Trophoblast cell (in vitro differentiated cells and primary cell): Measurements from ENCODE around the gene SPOCK2.

Experiments used
- DNase-seq, 2 donors: peaks; one replicate each; pipeline ENCODE4 v3.0.0-alpha.2; 2016
- H2AFZ ChIP-seq: 2 replicates; pipeline ENCODE4 v1.6.1; 2013; ENCODE audit warnings: low read length, moderate library complexity, mild to moderate bottlenecking; ENCODE audit not compliant: insufficient read depth, poor library complexity
- H2AK5ac ChIP-seq: 2 replicates; pipeline ENCODE4 v1.6.1; 2013; ENCODE audit warnings: mild to moderate bottlenecking, low read length
- H2BK120ac ChIP-seq: 2 replicates; pipeline ENCODE4 v1.6.1; 2013; ENCODE audit warnings: low read length, mild to moderate bottlenecking, moderate library complexity; ENCODE audit not compliant: insufficient read depth, poor library complexity
- H2BK12ac ChIP-seq: 2 replicates; pipeline ENCODE4 v1.6.1; 2013; ENCODE audit warnings: mild to moderate bottlenecking, low read length, moderate library complexity
- H2BK5ac ChIP-seq: 2 replicates; pipeline ENCODE4 v1.6.1; 2013; ENCODE audit warnings: low read length, low read depth, moderate library complexity, mild to moderate bottlenecking; ENCODE audit not compliant: poor library complexity
- H3K14ac ChIP-seq: 2 replicates; pipeline ENCODE4 v1.6.1; 2013; ENCODE audit warnings: mild to moderate bottlenecking, low read length
- H3K18ac ChIP-seq: 2 replicates; pipeline ENCODE4 v1.6.1; 2013; ENCODE audit warnings: mild to moderate bottlenecking, low read length
- H3K23ac ChIP-seq: 2 replicates; pipeline ENCODE4 v1.6.1; 2013; ENCODE audit warnings: low read length
- H3K27ac ChIP-seq: 2 replicates; pipeline ENCODE4 v1.5.1; 2013; ENCODE audit warnings: low read depth, mild to moderate bottlenecking, inconsistent platforms, low read length, moderate library complexity
- H3K27me3 ChIP-seq: 2 replicates; pipeline ENCODE4 v1.6.1; 2013; ENCODE audit warnings: inconsistent platforms, mild to moderate bottlenecking, low read length, moderate library complexity; ENCODE audit not compliant: insufficient read depth
- H3K36me3 ChIP-seq, 2 experiments: 1 replicate in 1 of 2; 2 replicates in 1 of 2; pipeline ENCODE4 v1.6.1; 2013; ENCODE audit warnings: low read length in 2 of 2, mild to moderate bottlenecking in 2 of 2, moderate library complexity in 1 of 2; ENCODE audit not compliant: insufficient read depth in 2 of 2, control insufficient read depth in 1 of 2
- H3K4ac ChIP-seq: 2 replicates; pipeline ENCODE4 v1.6.1; 2013; ENCODE audit warnings: low read depth, mild to moderate bottlenecking, low read length, moderate library complexity
- H3K4me1 ChIP-seq, 2 experiments: 1 replicate in 1 of 2; 2 replicates in 1 of 2; pipeline ENCODE4 v1.6.1; 2013; ENCODE audit warnings: low read length in 2 of 2, mild to moderate bottlenecking in 2 of 2, moderate library complexity in 1 of 2; ENCODE audit not compliant: insufficient read depth in 2 of 2, control insufficient read depth in 1 of 2
- H3K4me2 ChIP-seq: 2 replicates; pipeline ENCODE4 v1.6.1; 2013; ENCODE audit warnings: inconsistent platforms, mild to moderate bottlenecking, low read length, moderate library complexity
- H3K4me3 ChIP-seq: 2 replicates; pipeline ENCODE4 v1.5.1; 2013; ENCODE audit warnings: mild to moderate bottlenecking, low read depth, low read length, inconsistent platforms
- H3K79me1 ChIP-seq: one replicate; pipeline ENCODE4 v1.6.1; 2013; ENCODE audit warnings: low read length
- H3K79me2 ChIP-seq: 2 replicates; pipeline ENCODE4 v1.6.1; 2013; ENCODE audit warnings: low read length, mild to moderate bottlenecking; ENCODE audit not compliant: control insufficient read depth, insufficient read depth, poor library complexity
- H3K9ac ChIP-seq: 2 replicates; pipeline ENCODE4 v1.6.1; 2013; ENCODE audit warnings: mild to moderate bottlenecking, low read length
- H3K9me3 ChIP-seq: 2 replicates; pipeline ENCODE4 v1.6.1; 2013; ENCODE audit warnings: low read depth, mild to moderate bottlenecking, control low read depth, inconsistent platforms, low read length; ENCODE audit not compliant: insufficient read depth
- H4K12ac ChIP-seq: 2 replicates; pipeline ENCODE4 v1.6.1; 2013; ENCODE audit warnings: low read depth, mild to moderate bottlenecking, low read length, moderate library complexity
- H4K8ac ChIP-seq: 2 replicates; pipeline ENCODE4 v1.6.1; 2013; ENCODE audit warnings: low read depth, mild to moderate bottlenecking, low read length, moderate library complexity
- H4K91ac ChIP-seq: one replicate; pipeline ENCODE4 v1.6.1; 2013; ENCODE audit warnings: low read depth, mild to moderate bottlenecking, low read length, moderate library complexity
- WGBS: extraction: QIAGEN DNeasy Blood & Tissue Kit; methylation state at CpG from one replicate; pipeline ENCODE4 v1.1.7; 2013; ENCODE audit warnings: missing lambda C conversion rate; ENCODE audit not compliant: insufficient read length, insufficient coverage; ENCODE audit errors: extremely low coverage; 5-methylcytosine and 5-hydroxymethylcytosine counted together

Gene SPOCK2

DNA sequence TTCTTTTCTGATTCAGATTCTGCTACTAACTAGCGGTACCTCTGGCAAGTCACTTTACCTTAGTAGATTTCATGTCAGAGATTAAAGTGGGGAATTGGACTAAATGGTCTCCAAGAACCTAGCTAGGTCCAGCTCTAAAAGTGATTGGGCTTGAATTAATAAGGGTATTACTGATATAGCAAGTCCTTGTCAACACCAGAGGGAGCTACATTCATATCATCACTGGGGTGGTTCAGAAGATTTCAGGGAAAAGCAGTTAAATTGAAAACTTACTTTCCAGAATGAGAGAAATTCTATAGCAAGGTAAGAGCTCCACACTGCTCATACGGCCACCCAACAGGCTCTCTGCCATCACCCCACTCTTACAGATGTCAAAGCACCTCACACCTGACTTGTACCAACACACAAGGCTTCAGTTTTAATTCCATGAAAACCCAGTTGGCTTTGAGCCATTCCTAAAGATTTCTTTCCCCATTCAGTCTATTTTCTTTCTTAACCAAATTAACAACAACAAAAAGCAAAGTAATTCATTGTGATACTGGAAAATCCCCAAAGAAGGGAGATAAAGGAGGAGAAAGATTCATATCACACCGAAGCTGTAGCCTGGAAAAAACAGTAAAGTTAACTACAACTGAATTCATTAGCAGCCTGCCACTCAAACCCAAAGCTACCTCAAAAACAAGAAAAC is 38.0 kb upstream of the SPOCK2 start:
- Histone ChIP-seq H3K36me3 (no peaks in the 10 kb centered on the region), H4K12ac (no peak overlapping the region), H3K27ac (no peak overlapping the region), H3K27me3 (no peaks in the 10 kb centered on the region), H2BK5ac (no peak overlapping the region), H4K8ac (no peak overlapping the region), H3K9me3 (no peaks in the 10 kb centered on the region), H2BK12ac (no peak overlapping the region), H3K9ac (no peak overlapping the region), H3K4me1 (no peaks in the 10 kb centered on the region), H3K14ac (no peak overlapping the region), H3K23ac (no peak overlapping the region), H3K79me2 (no peaks in the 10 kb centered on the region), H2BK120ac (no peak overlapping the region), H3K4me2 (no peak overlapping the region), H3K79me1 (no peaks in the 10 kb centered on the region), H3K18ac (no peak overlapping the region), H3K4me3 (no peak overlapping the region), H3K4ac (no peak overlapping the region), H2AFZ (no peak overlapping the region), H2AK5ac (no peak overlapping the region), H4K91ac (no peak overlapping the region)
- peak; percentile 8 to 61 for DNase-seq
- WGBS: no CpG with 5 or more reads among the region's 3 CpGs

DNA sequence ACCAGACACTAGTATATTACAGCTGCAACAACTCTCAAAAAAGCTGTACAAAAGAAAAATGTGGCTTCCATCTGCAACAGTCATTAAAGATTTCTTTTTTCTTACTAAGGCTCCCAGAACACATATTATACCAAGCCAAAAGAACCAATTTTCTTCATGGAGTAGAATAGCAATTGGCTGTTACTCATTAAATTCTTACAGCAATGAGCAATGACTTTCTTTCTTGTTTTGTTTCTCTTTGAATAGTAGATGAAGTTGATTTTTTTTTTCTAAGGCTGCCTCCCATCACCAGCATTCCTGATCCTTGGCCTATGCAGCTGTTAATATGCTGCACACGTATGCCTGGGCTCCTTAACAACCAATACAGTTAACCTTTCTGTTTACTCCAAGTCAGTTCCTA is 36.6 kb upstream of the SPOCK2 start:
- Histone ChIP-seq H3K9ac (no peak overlapping the region), H3K23ac (no peak overlapping the region), H4K12ac (no peak overlapping the region), H3K27me3 (no peaks in the 10 kb centered on the region), H2BK5ac (no peak overlapping the region), H2BK120ac (no peak overlapping the region), H3K27ac (no peak overlapping the region), H3K79me1 (no peaks in the 10 kb centered on the region), H3K18ac (no peak overlapping the region), H3K4me2 (no peak overlapping the region), H3K4me1 (no peaks in the 10 kb centered on the region), H3K36me3 (no peaks in the 10 kb centered on the region), H3K9me3 (no peaks in the 10 kb centered on the region), H3K4ac (no peak overlapping the region), H2AK5ac (no peak overlapping the region), H4K8ac (no peak overlapping the region), H4K91ac (no peak overlapping the region), H3K4me3 (no peak overlapping the region), H3K79me2 (no peaks in the 10 kb centered on the region), H2BK12ac (no peak overlapping the region), H3K14ac (no peak overlapping the region), H2AFZ (no peak overlapping the region)
- WGBS: no CpG with 5 or more reads among the region's 1 CpG
- DNase-seq: no peak

DNA sequence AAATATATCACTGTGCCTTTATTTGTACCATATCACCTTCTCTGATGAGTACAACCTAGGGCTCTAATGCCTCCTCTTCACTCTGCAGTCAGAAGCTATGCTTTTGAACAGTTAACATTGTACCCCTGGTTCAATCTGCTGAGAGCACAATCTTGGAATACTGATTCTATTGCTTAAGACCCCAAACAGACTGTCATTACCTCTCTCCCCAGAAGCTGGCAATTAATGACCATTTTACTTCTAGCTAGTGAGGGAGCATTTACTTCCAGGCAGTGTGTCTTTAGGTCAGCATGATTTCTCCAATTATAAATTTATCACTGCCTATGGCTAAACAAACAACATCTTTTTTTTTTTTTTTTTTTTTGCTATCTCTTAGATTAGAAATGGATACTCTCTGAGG is 36.0 kb upstream of the SPOCK2 start:
- Histone ChIP-seq H3K4me2 (no peak overlapping the region), H4K12ac (no peak overlapping the region), H3K27ac (no peak overlapping the region)

DNA sequence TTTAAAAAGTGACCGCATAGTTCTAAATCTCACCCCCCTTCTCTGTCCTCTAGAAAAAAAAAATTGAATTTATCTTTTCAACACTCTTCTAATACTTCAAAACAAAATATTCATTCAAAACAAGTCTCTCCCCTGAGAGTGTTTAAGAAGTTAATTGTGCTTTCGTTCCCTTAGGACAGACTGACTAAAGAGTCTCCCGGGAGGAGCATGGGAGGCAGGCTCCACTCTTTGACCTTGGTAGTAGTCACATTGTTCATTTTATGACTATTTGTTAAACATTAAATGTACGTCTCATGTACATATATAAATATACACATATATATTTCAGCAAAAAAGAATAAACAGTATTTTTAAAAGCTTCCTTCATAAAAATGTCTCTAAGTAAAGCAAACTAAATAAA is 35.3 kb upstream of the SPOCK2 start:
- H3K4me3 ChIP-seq: no peak overlapping the region
- no peak overlapping the region for H2BK120ac ChIP-seq
- DNase-seq: no peak
- no peak overlapping the region for H3K14ac ChIP-seq
- H2BK12ac ChIP-seq: no peak overlapping the region
- H2AFZ ChIP-seq: no peak overlapping the region
- no peak overlapping the region for H2BK5ac ChIP-seq
- H3K4ac ChIP-seq: no peak overlapping the region
- no peak overlapping the region for H4K91ac ChIP-seq
- no peak overlapping the region for H3K4me2 ChIP-seq
- H3K23ac ChIP-seq: no peak overlapping the region
- WGBS: no CpG with 5 or more reads among the region's 4 CpGs
- no peaks in the 10 kb centered on the region for H3K79me2 ChIP-seq
- H4K8ac ChIP-seq: no peak overlapping the region
- no peak overlapping the region for H3K18ac ChIP-seq
- H3K36me3 ChIP-seq: no peaks in the 10 kb centered on the region
- no peaks in the 10 kb centered on the region for H3K4me1 ChIP-seq
- H3K79me1 ChIP-seq: no peaks in the 10 kb centered on the region
- no peaks in the 10 kb centered on the region for H3K27me3 ChIP-seq
- H3K27ac ChIP-seq: no peak overlapping the region
- no peak overlapping the region for H3K9ac ChIP-seq
- H2AK5ac ChIP-seq: no peak overlapping the region
- no peaks in the 10 kb centered on the region for H3K9me3 ChIP-seq
- H4K12ac ChIP-seq: no peak overlapping the region

More for the DNA sequence above, 36.0 kb upstream of the SPOCK2 start:
- Histone ChIP-seq H3K4me3 (no peak overlapping the region), H3K79me2 (no peaks in the 10 kb centered on the region), H3K27me3 (no peaks in the 10 kb centered on the region), H4K91ac (no peak overlapping the region), H2BK12ac (no peak overlapping the region), H3K23ac (no peak overlapping the region), H3K18ac (no peak overlapping the region), H3K14ac (no peak overlapping the region), H3K36me3 (no peaks in the 10 kb centered on the region), H3K9ac (peak overlapping the region; percentile 40), H2AK5ac (no peak overlapping the region), H3K79me1 (no peaks in the 10 kb centered on the region), H2AFZ (no peak overlapping the region), H3K4ac (no peak overlapping the region), H3K4me1 (no peaks in the 10 kb centered on the region), H2BK120ac (no peak overlapping the region), H3K9me3 (no peaks in the 10 kb centered on the region), H2BK5ac (no peak overlapping the region), H4K8ac (no peak overlapping the region)
- DNase-seq: no peak
